DND-41 (cell line): Measurements from ENCODE around the gene SOCS7.

ENCODE experiments used
- ATAC-seq: fragments of 200-7000 bp; cut with Tn5 transposase; 3 replicates; pipeline ENCODE4 v1.9.1; 2021; ENCODE audit warnings: low read depth; ENCODE audit not compliant: insufficient read depth
- DNase-seq: peaks from one replicate; pipeline ENCODE4 v3.0.0-alpha.2; 2020
- H2AFZ ChIP-seq: 2 replicates; pipeline ENCODE4 v1.6.0; 2012; ENCODE audit warnings: low read depth, low read length
- H3K27ac ChIP-seq: 2 replicates; pipeline ENCODE4 v1.5.1; 2012; ENCODE audit warnings: low read length, inconsistent platforms
- H3K27me3 ChIP-seq: fragments of 200-600 bp; sonication (generic); 2 replicates; pipeline ENCODE4 v1.6.0; 2012; ENCODE audit warnings: low read length, mild to moderate bottlenecking, inconsistent platforms; ENCODE audit not compliant: insufficient read depth, poor library complexity
- H3K36me3 ChIP-seq: 2 replicates; pipeline ENCODE4 v1.5.1; 2012; ENCODE audit warnings: low read length, inconsistent platforms; ENCODE audit not compliant: insufficient read depth
- H3K4me1 ChIP-seq: 2 replicates; pipeline ENCODE4 v1.5.1; 2012; ENCODE audit warnings: mild to moderate bottlenecking, low read length; ENCODE audit not compliant: insufficient read depth
- H3K4me2 ChIP-seq: 2 replicates; pipeline ENCODE4 v1.6.0; 2012; ENCODE audit warnings: mild to moderate bottlenecking, moderate library complexity, low read length, inconsistent platforms; ENCODE audit not compliant: insufficient read depth
- H3K4me3 ChIP-seq, 2 experiments: fragments of 200-600 bp in 1 of 2; shearing (Covaris generic) in 1 of 2; 2 replicates each; pipeline ENCODE4 v1.5.1; 2012 to 2016; ENCODE audit warnings: inconsistent platforms in 2 of 2, low read length in 2 of 2, mild to moderate bottlenecking in 2 of 2, low read depth in 1 of 2, moderate library complexity in 1 of 2
- H3K79me2 ChIP-seq: 2 replicates; pipeline ENCODE4 v1.6.0; 2012; ENCODE audit warnings: low read length, inconsistent platforms; ENCODE audit not compliant: insufficient read depth
- H3K9ac ChIP-seq: 2 replicates; pipeline ENCODE4 v1.6.0; 2012; ENCODE audit warnings: low read depth, mild to moderate bottlenecking, inconsistent platforms, low read length, moderate library complexity
- H3K9me3 ChIP-seq: 2 replicates; pipeline ENCODE4 v1.5.1; 2012; ENCODE audit warnings: low read length, moderate library complexity, mild to moderate bottlenecking, inconsistent platforms; ENCODE audit not compliant: insufficient read depth, severe bottlenecking
- H4K20me1 ChIP-seq: 2 replicates; pipeline ENCODE4 v1.6.0; 2012; ENCODE audit warnings: low read length; ENCODE audit not compliant: insufficient read depth
- CTCF ChIP-seq: IDR thresholded peaks from 2 replicates; pipeline ENCODE4 v1.5.1; 2012; ENCODE audit warnings: borderline replicate concordance, low read length, moderate library complexity, mild to moderate bottlenecking; ENCODE audit not compliant: poor library complexity, severe bottlenecking; ENCODE audit errors: extremely low read depth
- EZH2 ChIP-seq: IDR thresholded peaks from 3 replicates; pipeline ENCODE4 v1.6.1; 2012; ENCODE audit warnings: borderline replicate concordance, low read depth, mild to moderate bottlenecking, moderate library complexity, low read length, inconsistent platforms; ENCODE audit not compliant: severe bottlenecking

The SOCS7 gene

GRCh38 chr17:38342886-38343607 lies 8.6 kb upstream of the SOCS7 start:
- ATAC-seq (no peak), DNase-seq (no peak)
- H3K4me1 ChIP-seq: no peaks in the 10 kb centered on the region
- no peak overlapping the region for H2AFZ ChIP-seq
- H3K4me3 ChIP-seq: no peak overlapping the region
- no peak overlapping the region for H3K27ac ChIP-seq
- no peak overlapping the region for H3K4me2 ChIP-seq
- no peaks in the 10 kb centered on the region; the same call in 1 of the 2 replicates for H4K20me1 ChIP-seq
- H3K79me2 ChIP-seq: no peaks in the 10 kb centered on the region
- H3K9me3 ChIP-seq: no peaks in the 10 kb centered on the region
- H3K9ac ChIP-seq: no peak overlapping the region
- H3K36me3 ChIP-seq: no peaks in the 10 kb centered on the region
- H3K27me3 ChIP-seq: no peaks in the 10 kb centered on the region
- TF ChIP-seq CTCF: no peak
- TF ChIP-seq EZH2: no peak

DNA sequence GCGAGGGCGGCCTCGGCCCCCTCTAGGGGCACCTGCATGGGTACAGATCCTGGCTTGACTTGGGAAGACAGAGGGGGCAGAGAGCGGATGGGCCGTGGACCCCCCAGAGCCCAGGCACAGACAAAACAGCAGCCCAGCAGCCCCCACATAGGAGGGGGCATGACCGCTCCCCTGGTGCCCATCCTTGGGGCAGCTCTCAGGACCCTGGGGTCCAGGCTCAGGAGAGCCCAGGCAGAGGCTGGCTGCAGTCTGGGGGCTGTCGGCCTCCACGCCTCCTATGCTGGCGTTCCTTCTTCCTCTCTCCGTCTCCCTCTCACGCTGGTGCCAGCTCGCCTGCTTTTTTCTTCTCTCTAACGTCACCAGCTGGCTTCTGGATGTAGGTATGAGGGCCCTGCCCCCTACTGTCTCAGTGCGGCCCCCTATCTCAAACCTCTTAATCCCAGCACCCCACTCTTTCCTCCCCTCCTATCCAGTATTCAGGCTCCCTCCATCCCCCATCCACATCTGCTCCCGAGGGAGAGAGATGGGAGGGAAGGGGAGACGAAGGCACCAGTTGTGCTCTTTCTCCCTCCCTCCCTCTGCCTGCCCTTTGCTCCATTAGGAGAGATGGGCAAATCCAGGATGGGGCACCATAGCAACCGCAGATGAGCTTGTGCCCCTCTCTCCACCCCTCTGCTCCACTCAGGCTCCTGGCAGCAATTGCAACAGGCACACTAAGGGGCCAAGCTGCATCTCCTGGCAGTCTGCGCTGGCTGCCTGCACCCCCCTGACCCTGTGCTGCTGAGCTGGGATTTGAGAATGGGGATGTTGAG lies 7.8 kb upstream of the SOCS7 start, which contains the start of gene GPR179:
Gene GPR179, minus strand, starts transcription at position 349 of the 812 bp plus-strand sequence. Its CDS starts 167 bp downstream, at position 182.
- no peak within 1 kb of the TSS for H3K9ac ChIP-seq
- no peaks in the 10 kb centered on the region for H3K36me3 ChIP-seq
- H3K4me2 ChIP-seq: no peak within 1 kb of the TSS

DNA sequence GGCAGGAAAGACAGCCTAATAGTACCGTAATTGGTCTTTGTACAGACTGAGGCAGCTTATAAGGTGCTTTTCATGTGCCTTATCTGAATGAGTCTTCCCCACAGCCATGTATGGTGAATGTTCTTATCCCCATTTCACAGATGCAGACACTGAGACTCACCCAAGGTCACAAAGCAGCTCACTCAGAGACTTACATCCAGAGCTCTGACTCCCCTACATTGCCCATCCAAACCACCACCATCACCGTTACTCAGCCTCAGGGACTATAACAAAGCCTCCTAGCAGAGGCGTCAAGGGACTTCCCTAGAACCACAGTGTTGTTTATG lies 7.3 kb upstream of the SOCS7 start:
- DNase-seq (no peak), ATAC-seq (no peak)
- Histone ChIP-seq H3K4me3 (no peak overlapping the region), H2AFZ (no peak overlapping the region), H3K27ac (no peak overlapping the region), H3K9me3 (no peaks in the 10 kb centered on the region), H3K79me2 (no peaks in the 10 kb centered on the region), H3K4me1 (peaks cover 7% of the 10 kb centered on the region), H3K27me3 (no peaks in the 10 kb centered on the region), H4K20me1 (no peaks in the 10 kb centered on the region; the same call in 1 of the 2 replicates), H3K4me2 (no peak overlapping the region), H3K36me3 (no peaks in the 10 kb centered on the region), H3K9ac (no peak overlapping the region)
- TF ChIP-seq CTCF (no peak), EZH2 (no peak)

More for the DNA sequence above, 7.8 kb upstream of the SOCS7 start, which contains the start of gene GPR179:
- TF ChIP-seq EZH2 (no peak), CTCF (no peak)
- Histone ChIP-seq H3K9me3 (no peaks in the 10 kb centered on the region), H3K4me1 (peaks cover 1% of the 10 kb centered on the region), H4K20me1 (no peaks in the 10 kb centered on the region; the same call in 1 of the 2 replicates), H3K27ac (no peak within 1 kb of the TSS), H3K4me3 (no peak within 1 kb of the TSS), H3K79me2 (no peaks in the 10 kb centered on the region), H2AFZ (no peak within 1 kb of the TSS), H3K27me3 (no peaks in the 10 kb centered on the region)
- no peak for ATAC-seq
- no peak for DNase-seq
